ENCODE data around the gene PTPRB.

The PTPRB gene

DNA sequence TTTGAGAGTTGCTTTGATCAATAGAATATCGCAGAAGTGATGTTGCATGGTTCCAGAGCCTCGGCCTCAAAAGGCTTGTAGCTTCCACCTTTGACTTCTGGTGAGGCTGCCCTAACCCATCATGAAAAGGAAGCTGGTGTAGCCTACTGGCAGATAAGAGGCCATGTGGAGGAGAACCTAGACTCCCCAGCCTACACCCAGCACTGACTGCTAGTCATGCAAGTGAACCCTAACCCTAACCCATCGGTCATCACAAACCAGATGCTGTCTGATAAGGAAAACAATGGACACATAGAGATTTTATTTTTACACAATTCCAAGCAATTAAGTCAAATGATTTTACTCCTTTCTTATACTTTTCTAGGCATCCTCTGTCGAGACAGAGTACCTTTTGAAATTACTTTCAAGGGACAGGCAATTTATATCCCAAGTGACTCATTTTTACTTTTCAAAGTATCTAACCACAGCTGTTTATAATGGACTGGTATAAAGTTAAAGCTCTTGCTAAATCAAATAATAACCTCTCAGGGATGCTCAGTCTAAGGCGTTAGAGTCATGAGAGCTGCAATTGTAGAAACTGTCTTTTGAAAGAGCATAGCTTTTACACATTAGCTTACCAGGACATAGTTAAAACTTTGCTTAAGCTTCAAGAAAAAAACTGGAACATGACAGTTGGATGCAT lies 17.6 kb downstream of the PTPRB start:
- H3K4me3 ChIP-seq (replicated peaks; ENCODE audit: low read depth, low read length) = no peak overlapping the region
- DNase-seq (ENCODE audit: extremely low read depth, low read depth) = no peak
- no peak for TF ChIP-seq CTCF (IDR thresholded peaks at IDR 0.05; ENCODE audit: low read depth, low read length, missing control alignments)

DNA sequence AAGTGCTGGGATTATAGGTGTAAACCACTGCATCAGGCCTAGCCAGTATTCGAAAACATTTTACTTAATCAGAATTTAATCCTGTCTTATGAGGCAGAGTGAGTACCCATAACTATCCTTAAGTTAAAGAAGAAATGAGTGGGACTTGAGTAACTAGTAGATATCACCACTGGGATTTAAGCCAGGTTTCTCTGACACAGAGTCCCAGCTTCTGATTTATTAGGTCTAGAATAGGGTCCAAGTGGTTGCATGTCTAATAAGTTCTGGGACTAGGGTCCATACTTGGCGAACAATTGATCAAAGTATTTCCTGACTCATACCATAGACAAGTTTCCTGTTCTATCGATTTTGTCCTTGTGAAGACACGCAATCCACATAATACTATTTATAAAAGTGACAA lies 18.9 kb downstream of the PTPRB start:
- no peak for DNase-seq (ENCODE audit: extremely low read depth, low read depth)
- no peak for TF ChIP-seq CTCF (IDR thresholded peaks at IDR 0.05; ENCODE audit: low read depth, low read length, missing control alignments)
- H3K4me3 ChIP-seq (replicated peaks; ENCODE audit: low read depth, low read length) = no peak overlapping the region

DNA sequence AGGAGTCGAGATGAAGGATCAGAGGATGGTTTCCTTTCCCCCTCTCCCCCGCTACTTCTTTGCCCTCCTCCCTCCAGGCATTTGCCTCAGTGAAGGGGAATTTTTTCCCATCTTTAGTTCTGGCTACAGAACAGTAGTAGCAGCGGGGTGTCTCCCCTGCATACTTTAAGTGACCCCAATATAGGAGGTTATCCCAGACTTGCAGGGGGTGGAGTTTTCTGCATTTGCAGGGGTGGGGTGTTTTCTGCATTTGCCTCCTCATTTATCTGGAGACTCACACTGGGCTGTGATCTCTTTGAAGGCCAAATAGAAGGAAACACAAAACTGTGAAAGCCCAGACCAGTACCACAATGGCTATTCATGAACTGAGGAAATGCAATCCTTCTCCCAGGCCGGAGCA lies 19.8 kb downstream of the PTPRB start:
- H3K4me3 ChIP-seq (replicated peaks; ENCODE audit: low read depth, low read length) = no peak overlapping the region
- no peak for DNase-seq (ENCODE audit: extremely low read depth, low read depth)
- TF ChIP-seq CTCF (IDR thresholded peaks at IDR 0.05; ENCODE audit: low read depth, low read length, missing control alignments) = no peak

DNA sequence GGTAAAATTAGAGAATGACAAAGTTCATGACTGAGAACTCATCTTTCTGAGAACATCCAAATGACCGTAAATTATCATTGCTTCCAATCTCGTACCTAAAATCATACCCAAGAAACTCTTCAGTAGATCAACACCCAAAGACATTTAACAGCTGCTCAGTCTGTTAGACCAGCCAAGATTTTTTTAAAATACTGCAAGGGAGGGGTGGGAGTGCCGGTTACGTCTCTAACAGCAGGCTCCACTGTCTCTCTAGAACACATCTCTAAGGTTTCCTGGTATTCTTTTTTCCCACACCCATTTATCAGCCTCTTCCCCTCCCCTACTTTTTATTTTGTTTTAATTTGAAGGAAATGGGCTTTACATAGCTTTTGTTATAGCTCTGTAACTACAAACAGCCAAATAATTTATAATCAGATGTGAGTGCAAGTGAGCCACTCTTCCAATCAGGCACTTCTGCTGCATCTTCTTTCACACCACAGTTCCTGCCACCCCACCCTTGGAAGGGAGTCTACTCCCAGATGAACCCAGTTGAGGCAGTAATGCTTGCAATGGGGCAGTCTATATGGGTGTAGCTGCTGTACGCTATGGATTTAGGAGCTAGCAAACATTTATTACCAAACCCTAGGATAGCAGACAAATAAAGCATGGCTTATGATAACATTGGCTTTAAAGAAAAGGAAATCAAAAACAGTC lies 21.9 kb downstream of the PTPRB start:
- H3K4me3 ChIP-seq (replicated peaks; ENCODE audit: low read depth, low read length) = no peak overlapping the region
- no peak for DNase-seq (ENCODE audit: extremely low read depth, low read depth)
- TF ChIP-seq CTCF (IDR thresholded peaks at IDR 0.05; ENCODE audit: low read depth, low read length, missing control alignments) = no peak

DNA sequence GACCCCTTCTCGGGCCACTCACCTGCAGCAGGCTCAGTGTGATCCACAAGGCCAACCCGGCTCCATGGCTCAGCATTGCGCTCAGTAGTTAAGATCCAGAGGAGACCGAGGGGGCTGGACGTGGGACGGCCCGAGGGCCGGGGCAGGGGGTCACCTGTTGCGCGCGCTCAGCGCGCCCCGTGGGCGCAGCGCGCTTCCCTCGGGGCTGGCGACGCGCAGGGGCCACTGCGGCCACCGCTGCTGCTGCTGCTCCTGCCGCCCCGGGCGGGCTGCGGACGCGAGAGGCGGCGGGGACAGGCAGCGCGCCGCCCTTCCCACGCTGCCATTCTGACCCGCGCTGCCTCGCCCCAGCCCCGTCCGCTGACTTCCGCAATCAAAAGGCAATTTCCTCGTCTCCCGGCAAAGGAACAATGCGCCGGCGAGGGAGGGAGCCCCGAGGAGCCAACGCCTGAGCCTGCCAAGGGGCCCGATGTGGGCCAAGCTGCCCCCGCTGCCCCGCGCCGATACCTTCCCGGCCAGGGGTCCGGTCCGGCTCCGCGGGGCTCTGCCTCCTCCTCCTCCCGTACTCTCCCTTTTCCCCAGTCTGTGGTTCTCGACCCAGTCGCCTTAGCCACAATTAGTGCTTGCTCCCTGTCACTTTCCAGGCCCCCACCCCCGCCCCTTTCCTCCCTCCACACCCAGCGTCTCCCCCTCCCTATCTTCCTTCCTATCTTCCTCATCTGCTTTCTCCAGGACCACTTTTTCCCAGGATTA lies 27.3 kb downstream of the PTPRB start:
- DNase-seq (ENCODE audit: extremely low read depth, low read depth) = no peak
- H3K4me3 ChIP-seq (replicated peaks; ENCODE audit: low read depth, low read length) = peak overlapping the region; percentile 46

DNA sequence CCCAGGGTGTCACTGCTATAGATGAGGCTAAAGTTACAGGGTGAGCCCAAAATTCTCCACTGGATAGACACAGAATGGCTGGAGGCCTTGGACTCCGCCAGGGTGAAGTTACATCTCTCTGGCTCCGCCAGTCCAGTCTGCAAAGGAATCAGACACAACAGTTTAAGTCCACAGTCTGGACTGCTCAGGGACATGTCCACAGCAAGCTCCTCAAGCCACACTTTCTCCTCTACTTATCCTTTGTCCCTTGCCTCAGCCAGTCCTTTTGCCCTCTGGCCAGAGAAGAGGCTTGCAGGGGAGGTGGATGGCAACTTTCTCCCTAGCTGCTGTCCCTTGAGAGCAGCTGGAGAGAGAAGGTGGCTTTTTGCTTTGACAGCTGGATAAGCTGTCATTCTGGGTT lies 28.0 kb downstream of the PTPRB start:
- no peak for TF ChIP-seq CTCF (IDR thresholded peaks at IDR 0.05; ENCODE audit: low read depth, low read length, missing control alignments)
- no peak for DNase-seq (ENCODE audit: extremely low read depth, low read depth)
- H3K4me3 ChIP-seq (replicated peaks; ENCODE audit: low read depth, low read length) = peak overlapping the region; percentile 46

More for the DNA sequence above, 27.3 kb downstream of the PTPRB start:
- no peak for TF ChIP-seq CTCF (IDR thresholded peaks at IDR 0.05; ENCODE audit: low read depth, low read length, missing control alignments)
